H1 (cell line): ENCODE measurements around the gene FGF11. TPM values are rescaled to one million over a fixed set of nuclear protein-coding genes. Genes with fewer than 3 reads are reported as not detected.

Experiments used
- CHD7 ChIP-seq: fragments of 300-600 bp; sonication (generic); IDR thresholded peaks from 2 replicates; pipeline ENCODE4 v1.7.1; 2012; ENCODE audit warnings: low read length, moderate library complexity, mild to moderate bottlenecking, inconsistent platforms; ENCODE audit not compliant: insufficient replicate concordance
- E2F6 ChIP-seq: IDR thresholded peaks from 2 replicates; pipeline ENCODE4 v1.6.1; 2012; ENCODE audit warnings: inconsistent platforms
- EGR1 ChIP-seq: IDR thresholded peaks from 2 replicates; pipeline ENCODE4 v1.6.1; 2011; ENCODE audit warnings: low read depth, low read length, borderline replicate concordance
- HDAC2 ChIP-seq, 2 experiments: fragments of 300-600 bp in 1 of 2; sonication (generic) in 1 of 2; IDR thresholded peaks; 2 replicates each; pipeline ENCODE4 v1.6.1; 2011 to 2012; ENCODE audit warnings: low read depth in 2 of 2, low read length in 2 of 2, mild to moderate bottlenecking in 2 of 2, moderate library complexity in 2 of 2, borderline replicate concordance in 1 of 2, inconsistent platforms in 1 of 2
- KDM4A ChIP-seq: IDR thresholded peaks from one replicate; pipeline ENCODE4 v1.7.1; 2012; ENCODE audit warnings: low read depth, mild to moderate bottlenecking, moderate library complexity, low read length, inconsistent platforms; ENCODE audit not compliant: severe bottlenecking
- POU5F1 ChIP-seq: IDR thresholded peaks from 2 replicates; pipeline ENCODE4 v1.6.1; 2011; ENCODE audit warnings: low read depth, mild to moderate bottlenecking, low read length, moderate library complexity
- SIRT6 ChIP-seq: IDR thresholded peaks from one replicate; pipeline ENCODE4 v1.7.1; 2012; ENCODE audit warnings: low read length, inconsistent platforms
- SP2 ChIP-seq: IDR thresholded peaks from 2 replicates; pipeline ENCODE4 v1.6.1; 2012; ENCODE audit warnings: mild to moderate bottlenecking, low read length, inconsistent platforms
- SP4 ChIP-seq: IDR thresholded peaks from 2 replicates; pipeline ENCODE4 v1.6.1; 2012; ENCODE audit warnings: low read length, inconsistent platforms
- SUZ12 ChIP-seq: fragments of 200-600 bp; sonication (generic); IDR thresholded peaks from 2 replicates; pipeline ENCODE4 v1.6.1; 2012; ENCODE audit warnings: mild to moderate bottlenecking, inconsistent platforms, low read length, moderate library complexity, mixed read lengths
- polyA plus RNA-seq, 7 experiments: library from polyadenylated mRNA; depleted of rRNA in 3 of 7; stranded (reverse) in 5 of 7; unstranded in 2 of 7; fragments of >200 nt in 5 of 7; fragments of 200-250 nt in 2 of 7; gene quantifications; 1 replicate in 5 of 7; 2 replicates in 1 of 7; 4 replicates in 1 of 7; pipeline versions ENCODE4 v1.2.1 to v1.2.3, GENCODE V29; 2011 to 2013; ENCODE audit warnings: missing spikeins in 2 of 7, mixed read lengths in 2 of 7
- total RNA-seq: library from RNA; stranded (reverse); fragmentation: NEBNext Ultra II Directional; extraction: Animal tissue kit (Norgen Biotek cat#: 25700); gene quantifications from 2 replicates; pipeline ENCODE4 v1.2.1, GENCODE V29; 2021

FGF11 gene
- total and polyA plus RNA-seq, 2 of the 8 experiments (the other 6 are each of a cell fraction or from before 2014, with no cell fraction given): 11.8 to 26.1 TPM

GRCh38 chr17:7394452-7395191, 44.7 kb upstream of the FGF11 start, which contains the start of gene PLSCR3 (continued):
- no peak for TF ChIP-seq SP2
- no peak; the same call in 1 of the 2 replicates for TF ChIP-seq E2F6
- no peak for TF ChIP-seq EGR1
- TF ChIP-seq POU5F1: no peak
- TF ChIP-seq HDAC2 (IDR thresholded peaks at IDR 0.05; ENCODE audit: borderline replicate concordance in 1 of 2, low read depth in 2 of 2, low read length in 2 of 2): peak in 1 of 2 experiments; percentile 63; a peak in 1 of 4 replicates
- TF ChIP-seq SP4: no peak
- TF ChIP-seq SIRT6: no peak
- TF ChIP-seq CHD7: no peak
- TF ChIP-seq KDM4A: peak; percentile 24
- TF ChIP-seq SUZ12: no peak
